B cell (primary cell): ENCODE results near the gene PHLPP2. TPM values are rescaled to one million over a fixed set of nuclear protein-coding genes. Genes with fewer than 3 reads are reported as not detected.

ENCODE experiments used
- ATAC-seq: fragments of 200-7000 bp; cut with Tn5 transposase; one replicate; pipeline ENCODE4 v1.10.0; 2021; ENCODE audit warnings: low read depth, mild to moderate bottlenecking, moderate number of reproducible peaks, moderate library complexity
- CTCF ChIA-PET: fragments of 350-600 bp; sonication (Branson Sonifier 250); formaldehyde crosslinking; loops from one replicate; lab custom pipeline; 2021; ENCODE audit warnings: antibody characterized with exemption, inconsistent platforms; lab: Charles Lee
- POLR2A ChIA-PET: fragments of 350-600 bp; sonication (Branson Sonifier 250); formaldehyde crosslinking; loops from one replicate; lab custom pipeline; 2021; ENCODE audit warnings: antibody characterized with exemption; lab: Charles Lee
- DNase-seq: peaks from one replicate; pipeline ENCODE4 v3.0.0; 2013
- H2AFZ ChIP-seq: 2 replicates; pipeline ENCODE4 v1.6.1; 2012; ENCODE audit warnings: mild to moderate bottlenecking, low read depth, low read length; ENCODE audit not compliant: insufficient read depth, poor library complexity, severe bottlenecking
- H3K27ac ChIP-seq, 2 donors: 1 replicate in 1 of 2; 2 replicates in 1 of 2; pipeline ENCODE4 v1.5.1; 2012 to 2013; ENCODE audit warnings: low read length in 2 of 2, mild to moderate bottlenecking in 2 of 2, moderate library complexity in 1 of 2
- H3K27me3 ChIP-seq, 4 experiments: fragments of 200-600 bp in 1 of 4; sonication (generic) in 1 of 4; replicated peaks in 1 of 4; 1 replicate in 2 of 4; 2 replicates in 2 of 4; pipeline versions ENCODE4 v1.6.1 to v1.7.0; 2013 to 2016; ENCODE audit warnings: low read length in 3 of 4, mild to moderate bottlenecking in 2 of 4, mixed read lengths in 1 of 4, moderate library complexity in 1 of 4; ENCODE audit not compliant: insufficient read depth in 4 of 4, control insufficient read depth in 3 of 4; ENCODE audit errors: control extremely low read depth in 1 of 4
- H3K36me3 ChIP-seq, 2 experiments: replicated peaks in 1 of 2; 1 replicate in 1 of 2; 2 replicates in 1 of 2; pipeline versions ENCODE4 v1.6.1 to v1.7.1; 2013; ENCODE audit warnings: low read length in 1 of 2; ENCODE audit not compliant: insufficient read depth in 2 of 2, control insufficient read depth in 1 of 2; ENCODE audit errors: control extremely low read depth in 1 of 2, extremely low read depth in 1 of 2
- H3K4me1 ChIP-seq, 2 donors: fragments of 200-600 bp in 1 of 2; sonication (generic) in 1 of 2; 1 replicate in 1 of 2; 2 replicates in 1 of 2; pipeline versions ENCODE4 v1.5.1 to v1.6.1; 2013 to 2017; ENCODE audit warnings: low read length in 2 of 2; ENCODE audit not compliant: control insufficient read depth in 2 of 2, insufficient read depth in 2 of 2
- H3K4me2 ChIP-seq: replicated peaks from 2 replicates; pipeline ENCODE3; 2012; ENCODE audit warnings: mild to moderate bottlenecking, low read depth, low read length; ENCODE audit not compliant: poor library complexity, severe bottlenecking
- H3K4me3 ChIP-seq, 5 experiments: fragments of 200-600 bp in 1 of 5; sonication (generic) in 1 of 5; 1 replicate in 3 of 5; 2 replicates in 2 of 5; pipeline versions ENCODE4 v1.5.1 to v1.7.0; 2011 to 2016; ENCODE audit warnings: low read length in 4 of 5, mild to moderate bottlenecking in 4 of 5, low read depth in 2 of 5, control low read depth in 1 of 5, moderate library complexity in 1 of 5; ENCODE audit not compliant: insufficient read depth in 1 of 5; ENCODE audit errors: control extremely low read depth in 1 of 5, extremely low read depth in 1 of 5
- H3K79me2 ChIP-seq: fragments of 200-600 bp; sonication (generic); one replicate; pipeline ENCODE4 v1.6.0; 2016; ENCODE audit warnings: low read length; ENCODE audit not compliant: control insufficient read depth, insufficient read depth
- H3K9ac ChIP-seq: fragments of 200-600 bp; sonication (generic); 2 replicates; pipeline ENCODE4 v1.6.1; 2017; ENCODE audit warnings: mild to moderate bottlenecking, low read length, moderate library complexity
- H3K9me3 ChIP-seq, 3 donors: one replicate each; pipeline versions ENCODE4 v1.6.1 to v1.7.1; 2013; ENCODE audit warnings: low read length in 2 of 3; ENCODE audit not compliant: control insufficient read depth in 2 of 3, insufficient read depth in 1 of 3; ENCODE audit errors: control extremely low read depth in 1 of 3
- H4K20me1 ChIP-seq: 2 replicates; pipeline ENCODE4 v1.6.0; 2012; ENCODE audit warnings: mild to moderate bottlenecking, low read length; ENCODE audit not compliant: insufficient read depth, control insufficient read depth, poor library complexity, severe bottlenecking
- H3K27ac Mint-ChIP-seq: one replicate; pipeline ENCODE4 v1.8.0; 2021; ENCODE audit warnings: mixed read lengths
- H3K27me3 Mint-ChIP-seq: one replicate; pipeline ENCODE4 v1.8.0; 2021; ENCODE audit warnings: mixed read lengths
- H3K4me1 Mint-ChIP-seq: one replicate; pipeline ENCODE4 v1.8.0; 2021; ENCODE audit warnings: mixed read lengths
- H3K4me3 Mint-ChIP-seq: one replicate; pipeline ENCODE4 v1.8.0; 2021; ENCODE audit warnings: mixed read lengths
- H3K9me3 Mint-ChIP-seq: one replicate; pipeline ENCODE4 v1.8.0; 2022; ENCODE audit warnings: mixed read lengths; ENCODE audit not compliant: insufficient read depth
- CTCF ChIP-seq: fragments of 200-600 bp; IDR thresholded peaks from one replicate; pipeline ENCODE4 v1.8.0; 2022; ENCODE audit warnings: antibody characterized with exemption, mild to moderate bottlenecking
- EZH2 ChIP-seq: IDR thresholded peaks from 2 replicates; pipeline ENCODE4 v1.6.1; 2012; ENCODE audit warnings: borderline replicate concordance, low read depth, mild to moderate bottlenecking, moderate library complexity, low read length; ENCODE audit not compliant: insufficient read depth, poor library complexity, severe bottlenecking
- whole genome bisulfite sequencing: methylation state at CpG from one replicate; pipeline ENCODE4 v1.1.5; 2013; ENCODE audit warnings: missing lambda C conversion rate; ENCODE audit not compliant: insufficient coverage; 5-methylcytosine and 5-hydroxymethylcytosine counted together
- intact Hi-C: fragments of 100-400 bp; cut with micrococcal nuclease; formaldehyde crosslinking; loops from one replicate; pipeline ENCODE4 v1.10.0; 2022
- polyA plus RNA-seq: library from polyadenylated mRNA; depleted of rRNA; stranded (reverse); fragments of >200 nt; gene quantifications from 2 replicates; pipeline ENCODE4 v1.2.3, GENCODE V29; 2012
- total RNA-seq, 2 donors: library from RNA; stranded (reverse); fragments of 120-200 nt in 1 of 2; gene quantifications; 1 replicate in 1 of 2; 2 replicates in 1 of 2; pipeline versions ENCODE4 v1.2.3 to v1.2.4, GENCODE V29; 2013 to 2022

Gene PHLPP2
- total and polyA plus RNA-seq, 2 donors (not counting 1 experiment from before 2014, with no cell fraction given), result 7.2 to 16.1 TPM

- intact Hi-C loops, result no loop called here
- Mint-ChIP-seq H3K27ac (no peak overlapping the region), H3K9me3 (no peaks in the 10 kb centered on the region), H3K4me3 (no peak overlapping the region), H3K27me3 (no peaks in the 10 kb centered on the region), H3K4me1 (peaks cover 3% of the 10 kb centered on the region)
- Histone ChIP-seq H3K4me2 (no peak overlapping the region), H3K9ac (no peak overlapping the region), H3K27me3 (no peaks in the 10 kb centered on the region), H2AFZ (no peak overlapping the region), H3K4me1 (peaks cover 0 to 8% of the 10 kb centered on the region in 2 donors), H3K9me3 (no peaks in the 10 kb centered on the region), H3K4me3 (no peak overlapping the region), H3K27ac (no peak overlapping the region), H4K20me1 (peaks cover 13% of the 10 kb centered on the region), H3K36me3 (peaks cover 3 to 5% of the 10 kb centered on the region in 2 experiments), H3K79me2 (peaks cover 27% of the 10 kb centered on the region)
- no peak for DNase-seq
- ChIA-PET POLR2A (no interaction called here), CTCF (no interaction called here)
- no peak for TF ChIP-seq EZH2
- TF ChIP-seq CTCF, result no peak
- WGBS, result 100% methylated on average over 1 of the region's 7 CpGs
- no peak for ATAC-seq
These were observed 17.3 kb downstream of the PHLPP2 start for GRCh38 chr16:71707199-71707598.

DNA sequence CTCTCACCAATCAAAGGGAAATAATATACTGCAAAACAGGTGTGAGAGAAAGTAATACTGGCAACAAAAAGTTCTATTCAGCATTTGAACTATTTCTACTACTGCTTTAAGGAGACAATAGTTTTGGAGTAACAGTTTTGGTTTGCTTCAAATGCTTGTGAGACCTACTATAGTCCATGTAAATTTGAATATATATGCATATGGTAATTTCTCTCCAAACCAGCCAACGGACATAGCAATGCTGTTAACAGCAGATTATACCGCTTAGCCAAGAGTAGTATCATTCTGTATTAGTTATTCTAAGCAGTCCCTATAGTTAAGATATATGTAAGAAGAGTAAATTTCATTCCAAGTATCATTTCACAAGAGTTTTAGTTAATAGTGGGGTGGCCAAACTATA, 18.5 kb downstream of the PHLPP2 start:
- Histone ChIP-seq H3K27ac (no peak overlapping the region), H3K79me2 (peaks cover 24% of the 10 kb centered on the region), H2AFZ (no peak overlapping the region), H3K4me2 (no peak overlapping the region), H3K4me3 (no peak overlapping the region), H3K9me3 (no peaks in the 10 kb centered on the region), H3K27me3 (no peaks in the 10 kb centered on the region), H3K36me3 (peaks cover 5% of the 10 kb centered on the region in 2 experiments), H3K9ac (no peak overlapping the region), H4K20me1 (peaks cover 13% of the 10 kb centered on the region), H3K4me1 (peaks cover 0 to 8% of the 10 kb centered on the region in 2 donors)
- DNase-seq (no peak), ATAC-seq (no peak)
- Mint-ChIP-seq H3K27ac (no peak overlapping the region), H3K4me1 (peaks cover 3% of the 10 kb centered on the region), H3K27me3 (no peaks in the 10 kb centered on the region), H3K9me3 (no peaks in the 10 kb centered on the region), H3K4me3 (no peak overlapping the region)
- WGBS, result no CpG with 5 or more reads among the region's 2 CpGs
- intact Hi-C loops, result no loop called here
- POLR2A ChIA-PET, result no interaction called here
- TF ChIP-seq CTCF (no peak), EZH2 (no peak)
- CTCF ChIA-PET, result no interaction called here
